Neuronal stem cell (in vitro differentiated cells): Measurements from ENCODE around the gene TBL3.

Source experiments
- DNase-seq: peaks from one replicate; pipeline ENCODE4 v3.0.0-alpha.2; 2013; ENCODE audit warnings: low spot score
- H2AFZ ChIP-seq: one replicate; pipeline ENCODE4 v1.6.1; 2013; ENCODE audit warnings: mild to moderate bottlenecking, low read length, inconsistent platforms
- H2AK5ac ChIP-seq: 2 replicates; pipeline ENCODE4 v1.6.1; 2013; ENCODE audit warnings: low read depth, mild to moderate bottlenecking, inconsistent platforms, low read length, moderate library complexity, mixed read lengths
- H2BK120ac ChIP-seq: 2 replicates; pipeline ENCODE4 v1.6.1; 2013; ENCODE audit warnings: low read depth, mild to moderate bottlenecking, inconsistent platforms, low read length, moderate library complexity, mixed read lengths
- H2BK12ac ChIP-seq: one replicate; pipeline ENCODE4 v1.6.1; 2013; ENCODE audit warnings: low read length, inconsistent platforms
- H2BK15ac ChIP-seq: 2 replicates; pipeline ENCODE4 v1.6.1; 2013; ENCODE audit warnings: mild to moderate bottlenecking, low read length, inconsistent platforms, mixed read lengths
- H2BK5ac ChIP-seq: one replicate; pipeline ENCODE4 v1.6.1; 2013; ENCODE audit warnings: inconsistent platforms, mild to moderate bottlenecking, low read length, moderate library complexity
- H3K14ac ChIP-seq: one replicate; pipeline ENCODE4 v1.6.1; 2013; ENCODE audit warnings: low read length, inconsistent platforms
- H3K18ac ChIP-seq: 2 replicates; pipeline ENCODE4 v1.6.1; 2013; ENCODE audit warnings: low read length, inconsistent platforms
- H3K23ac ChIP-seq: 2 replicates; pipeline ENCODE4 v1.6.1; 2013; ENCODE audit warnings: low read depth, mild to moderate bottlenecking, mixed read lengths, low read length, inconsistent platforms; ENCODE audit not compliant: poor library complexity
- H3K27ac ChIP-seq: replicated peaks from 3 replicates; pipeline ENCODE4 v1.5.1; 2013; ENCODE audit warnings: low read length, inconsistent platforms
- H3K27me3 ChIP-seq, 3 experiments: 2 replicates each; pipeline ENCODE4 v1.6.1; 2013; ENCODE audit warnings: low read length in 3 of 3, mild to moderate bottlenecking in 2 of 3, inconsistent platforms in 1 of 3, low read depth in 1 of 3, mixed read lengths in 1 of 3, moderate library complexity in 1 of 3; ENCODE audit not compliant: control insufficient read depth in 3 of 3, insufficient read depth in 3 of 3
- H3K36me3 ChIP-seq, 2 donors: replicated peaks in 1 of 2; 2 replicates each; pipeline ENCODE4 v1.6.1; 2013; ENCODE audit warnings: low read length in 2 of 2; ENCODE audit not compliant: control insufficient read depth in 2 of 2, insufficient read depth in 2 of 2
- H3K4ac ChIP-seq: 2 replicates; pipeline ENCODE4 v1.6.1; 2013; ENCODE audit warnings: inconsistent platforms, mild to moderate bottlenecking, low read length, moderate library complexity
- H3K4me1 ChIP-seq, 2 donors: 1 replicate in 1 of 2; 2 replicates in 1 of 2; pipeline ENCODE4 v1.6.1; 2013; ENCODE audit warnings: low read length in 2 of 2, low read depth in 1 of 2; ENCODE audit not compliant: control insufficient read depth in 2 of 2, insufficient read depth in 1 of 2
- H3K4me2 ChIP-seq: one replicate; pipeline ENCODE4 v1.6.1; 2013; ENCODE audit warnings: mild to moderate bottlenecking, low read length, inconsistent platforms; ENCODE audit not compliant: insufficient read depth, poor library complexity, severe bottlenecking
- H3K4me3 ChIP-seq, 2 donors: 2 replicates each; pipeline ENCODE4 v1.5.1; 2013; ENCODE audit warnings: low read length in 2 of 2, mild to moderate bottlenecking in 2 of 2, inconsistent platforms in 1 of 2, moderate library complexity in 1 of 2
- H3K79me1 ChIP-seq: one replicate; pipeline ENCODE4 v1.6.1; 2013; ENCODE audit warnings: low read depth, mild to moderate bottlenecking, inconsistent platforms, low read length, moderate library complexity
- H3K9ac ChIP-seq: one replicate; pipeline ENCODE4 v1.6.1; 2013; ENCODE audit warnings: mild to moderate bottlenecking, low read depth, low read length, inconsistent platforms; ENCODE audit not compliant: poor library complexity
- H3K9me3 ChIP-seq, 2 donors: replicated peaks in 1 of 2; 2 replicates each; pipeline versions ENCODE3 to v1.6.1; 2013; ENCODE audit warnings: low read length in 2 of 2, mild to moderate bottlenecking in 2 of 2, inconsistent platforms in 1 of 2, low read depth in 1 of 2, mixed read lengths in 1 of 2, moderate library complexity in 1 of 2; ENCODE audit not compliant: control insufficient read depth in 2 of 2, insufficient read depth in 1 of 2
- H4K8ac ChIP-seq: one replicate; pipeline ENCODE4 v1.6.1; 2013; ENCODE audit warnings: low read depth, mild to moderate bottlenecking, inconsistent platforms, low read length, moderate library complexity
- H4K91ac ChIP-seq: one replicate; pipeline ENCODE4 v1.6.1; 2013; ENCODE audit warnings: low read length, low read depth, mild to moderate bottlenecking, inconsistent platforms; ENCODE audit not compliant: poor library complexity
- whole genome bisulfite sequencing, 2 donors: extraction: QIAGEN DNeasy Blood & Tissue Kit; methylation state at CpG; one replicate each; pipeline ENCODE4 v1.1.7; 2013; ENCODE audit warnings: missing lambda C conversion rate in 2 of 2, mixed read lengths in 1 of 2; ENCODE audit not compliant: insufficient read length in 2 of 2, insufficient replicate concordance in 1 of 2; ENCODE audit errors: extremely low coverage in 2 of 2; 5-methylcytosine and 5-hydroxymethylcytosine counted together

The TBL3 gene

GRCh38 chr16:1991135-1991551 lies 19.3 kb downstream of the TBL3 start:
- peaks cover 0 to 4% of the 10 kb centered on the region in 2 donors for H3K9me3 ChIP-seq
- no peak overlapping the region for H3K27ac ChIP-seq
- H3K14ac ChIP-seq: no peak overlapping the region
- no peak overlapping the region for H4K91ac ChIP-seq
- no peak overlapping the region for H3K18ac ChIP-seq
- no peak overlapping the region for H4K8ac ChIP-seq
- peak overlapping the region; percentile 27 for H3K9ac ChIP-seq
- H2BK15ac ChIP-seq: no peak overlapping the region
- peak overlapping the region; percentile 41 to 78 for H3K4me3 ChIP-seq
- H3K79me1 ChIP-seq: peaks cover 4% of the 10 kb centered on the region
- peaks cover 12 to 18% of the 10 kb centered on the region in 2 donors for H3K4me1 ChIP-seq
- H3K36me3 ChIP-seq: peaks cover 12 to 17% of the 10 kb centered on the region in 2 donors
- no CpG with 5 or more reads among the region's 18 CpGs for WGBS, 2 donors
- no peak for DNase-seq
- H2BK120ac ChIP-seq: no peak overlapping the region
- H3K4me2 ChIP-seq: no peak overlapping the region
- peaks cover 18 to 37% (median 34%) of the 10 kb centered on the region in 3 experiments for H3K27me3 ChIP-seq
- no peak overlapping the region for H2BK12ac ChIP-seq
- peak overlapping the region; percentile 96 for H3K23ac ChIP-seq
- H3K4ac ChIP-seq: no peak overlapping the region
- H2BK5ac ChIP-seq: peak overlapping the region; percentile 98
- H2AK5ac ChIP-seq: peak overlapping the region; percentile 73
- peak overlapping the region; percentile 87 for H2AFZ ChIP-seq

GRCh38 chr16:1991588-1991947 lies 19.7 kb downstream of the TBL3 start:
- Histone ChIP-seq H3K4me3 (peak overlapping the region; percentile 33 to 74), H2BK12ac (peak overlapping the region; percentile 73), H3K27me3 (peaks cover 18 to 37% (median 34%) of the 10 kb centered on the region in 3 experiments)

GRCh38 chr16:1991948-1992703 lies 20.3 kb downstream of the TBL3 start:
- Histone ChIP-seq H3K36me3 (peaks cover 5 to 13% of the 10 kb centered on the region in 2 donors), H2BK120ac (peak overlapping the region; percentile 75), H3K27me3 (peaks cover 18 to 37% (median 34%) of the 10 kb centered on the region in 3 experiments), H3K79me1 (peaks cover 4% of the 10 kb centered on the region), H4K91ac (peak overlapping the region; percentile 85), H3K23ac (peak overlapping the region; percentile 99), H2BK15ac (peak overlapping the region; percentile 98), H4K8ac (peak overlapping the region; percentile 65), H3K4me2 (peak overlapping the region; percentile 77), H3K9ac (peak overlapping the region; percentile 88), H3K4ac (peak overlapping the region; percentile 93), H2BK12ac (peak overlapping the region; percentile 98), H3K4me1 (peaks cover 12 to 18% of the 10 kb centered on the region in 2 donors), H2BK5ac (peak overlapping the region; percentile 39), H3K4me3 (peak overlapping the region; percentile 33 to 76), H2AK5ac (peak overlapping the region; percentile 98), H3K14ac (peak overlapping the region; percentile 94), H2AFZ (peak overlapping the region; percentile 81), H3K18ac (peak overlapping the region; percentile 99), H3K27ac (no peak overlapping the region), H3K9me3 (peaks cover 0 to 4% of the 10 kb centered on the region in 2 donors)
- peak; percentile 92 for DNase-seq
- WGBS, 2 donors: no CpG with 5 or more reads among the region's 96 CpGs

More at GRCh38 chr16:1991588-1991947, 19.7 kb downstream of the TBL3 start:
- Histone ChIP-seq H3K4ac (no peak overlapping the region), H3K18ac (peak overlapping the region; percentile 92), H3K36me3 (peaks cover 8 to 13% of the 10 kb centered on the region in 2 donors), H2BK15ac (peak overlapping the region; percentile 75), H4K8ac (no peak overlapping the region), H3K4me1 (peaks cover 12 to 18% of the 10 kb centered on the region in 2 donors), H2AK5ac (peak overlapping the region; percentile 75), H3K23ac (peak overlapping the region; percentile 96), H2BK120ac (no peak overlapping the region), H3K9me3 (peaks cover 0 to 4% of the 10 kb centered on the region in 2 donors), H3K4me2 (peak overlapping the region; percentile 77), H3K79me1 (peaks cover 4% of the 10 kb centered on the region), H2AFZ (peak overlapping the region; percentile 81), H2BK5ac (no peak overlapping the region), H4K91ac (no peak overlapping the region), H3K14ac (no peak overlapping the region), H3K9ac (peak overlapping the region; percentile 86), H3K27ac (no peak overlapping the region)
- DNase-seq: no peak
- WGBS, 2 donors: no CpG with 5 or more reads among the region's 22 CpGs

- H3K4me2 ChIP-seq: peak overlapping the region; percentile 73
- H4K91ac ChIP-seq: peak overlapping the region; percentile 85
- peaks cover 0 to 4% of the 10 kb centered on the region in 2 donors for H3K9me3 ChIP-seq
- no peak overlapping the region for H3K27ac ChIP-seq
- peak overlapping the region; percentile 99 for H3K23ac ChIP-seq
- H2AK5ac ChIP-seq: peak overlapping the region; percentile 98
- peak overlapping the region; percentile 94 for H3K14ac ChIP-seq
- WGBS, 2 donors: no CpG with 5 or more reads among the region's 50 CpGs
- peaks cover 18 to 37% (median 34%) of the 10 kb centered on the region in 3 experiments for H3K27me3 ChIP-seq
- peak overlapping the region; percentile 26 to 76 for H3K4me3 ChIP-seq
- peak overlapping the region; percentile 93 for H3K4ac ChIP-seq
- H3K18ac ChIP-seq: peak overlapping the region; percentile 99
- H2AFZ ChIP-seq: peak overlapping the region; percentile 81
- peaks cover 5% of the 10 kb centered on the region for H3K79me1 ChIP-seq
- H3K36me3 ChIP-seq: peaks cover 6 to 18% of the 10 kb centered on the region in 2 donors
- H3K9ac ChIP-seq: peak overlapping the region; percentile 88
- H2BK12ac ChIP-seq: peak overlapping the region; percentile 98
- peak overlapping the region; percentile 98 for H2BK15ac ChIP-seq
- DNase-seq: no peak
- H2BK120ac ChIP-seq: peak overlapping the region; percentile 75
- H3K4me1 ChIP-seq: peaks cover 12 to 18% of the 10 kb centered on the region in 2 donors
- H4K8ac ChIP-seq: peak overlapping the region; percentile 65
- H2BK5ac ChIP-seq: peak overlapping the region; percentile 39
Observed at GRCh38 chr16:1992704-1993317, 21.0 kb downstream of the TBL3 start.
